Hindlimb muscle (tissue), 1 donor: ENCODE measurements around the gene C13orf46. TPM values are rescaled to one million over a fixed set of nuclear protein-coding genes. Genes with fewer than 3 reads are reported as not detected.
"Not testable (repeated sequence)": the region's sequence is repeated elsewhere in the genome, so short reads cannot be mapped to it uniquely, and the experiment has no call there.

ENCODE experiments used
- DNase-seq: peaks from one replicate; pipeline ENCODE4 v3.0.0-alpha.2; 2013
- polyA plus RNA-seq: library from polyadenylated mRNA; unstranded; fragments of 120-200 nt; gene quantifications from one replicate; pipeline ENCODE4 v1.2.1, GENCODE V29; 2013; ENCODE audit not compliant: insufficient read length

Gene C13orf46
- polyA plus RNA-seq, 1 donor = 0.39 TPM

- no peak for DNase-seq
These were observed 52.1 kb downstream of the C13orf46 start for GRCh38 chr13:113921763-113922162.

- DNase-seq = no peak
These were observed 53.1 kb downstream of the C13orf46 start for GRCh38 chr13:113920606-113921286.

DNA sequence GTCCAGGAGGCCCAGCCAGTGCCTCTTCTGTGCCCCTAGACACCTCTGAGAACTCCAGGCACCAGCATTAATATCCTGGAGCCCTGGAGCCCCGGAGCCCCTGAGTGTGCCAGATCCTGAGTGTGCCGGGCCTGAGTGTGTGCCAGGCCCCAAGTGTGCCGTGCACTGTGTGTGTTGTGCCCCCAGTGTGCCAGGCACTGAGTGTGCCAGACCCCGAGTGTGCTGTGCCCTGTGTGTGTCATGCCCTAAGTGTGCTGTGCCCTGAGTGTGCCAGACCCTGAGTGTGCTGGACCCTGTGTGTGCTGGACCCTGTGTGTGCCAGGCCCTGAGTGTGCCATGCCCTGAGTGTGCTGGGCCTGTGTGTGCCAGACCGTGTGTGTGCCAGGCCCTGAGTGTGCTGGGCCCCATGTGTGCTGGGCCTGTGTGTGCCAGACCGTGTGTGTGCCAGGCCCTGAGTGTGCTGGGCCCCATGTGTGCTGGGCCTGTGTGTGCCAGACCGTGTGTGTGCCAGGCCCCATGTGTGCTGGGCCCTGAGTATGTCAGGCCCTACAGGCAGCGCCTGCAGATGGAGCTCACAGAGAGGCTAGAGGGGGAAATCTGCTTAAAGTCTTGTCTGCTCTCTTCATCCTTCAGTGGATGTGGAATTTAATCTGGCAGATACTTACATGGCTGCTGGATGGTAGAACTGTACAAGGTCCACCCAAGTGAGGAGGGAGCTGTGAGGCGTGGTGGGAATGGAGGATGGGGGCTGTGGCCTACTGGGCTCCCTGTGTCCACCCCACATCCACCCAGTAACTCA lies 53.9 kb downstream of the C13orf46 start:
- DNase-seq = no peak

- no peak for DNase-seq
These were observed 54.7 kb downstream of the C13orf46 start for GRCh38 chr13:113918981-113919701.

- no peak for DNase-seq
These were observed 55.3 kb downstream of the C13orf46 start for GRCh38 chr13:113918580-113918979.

DNA sequence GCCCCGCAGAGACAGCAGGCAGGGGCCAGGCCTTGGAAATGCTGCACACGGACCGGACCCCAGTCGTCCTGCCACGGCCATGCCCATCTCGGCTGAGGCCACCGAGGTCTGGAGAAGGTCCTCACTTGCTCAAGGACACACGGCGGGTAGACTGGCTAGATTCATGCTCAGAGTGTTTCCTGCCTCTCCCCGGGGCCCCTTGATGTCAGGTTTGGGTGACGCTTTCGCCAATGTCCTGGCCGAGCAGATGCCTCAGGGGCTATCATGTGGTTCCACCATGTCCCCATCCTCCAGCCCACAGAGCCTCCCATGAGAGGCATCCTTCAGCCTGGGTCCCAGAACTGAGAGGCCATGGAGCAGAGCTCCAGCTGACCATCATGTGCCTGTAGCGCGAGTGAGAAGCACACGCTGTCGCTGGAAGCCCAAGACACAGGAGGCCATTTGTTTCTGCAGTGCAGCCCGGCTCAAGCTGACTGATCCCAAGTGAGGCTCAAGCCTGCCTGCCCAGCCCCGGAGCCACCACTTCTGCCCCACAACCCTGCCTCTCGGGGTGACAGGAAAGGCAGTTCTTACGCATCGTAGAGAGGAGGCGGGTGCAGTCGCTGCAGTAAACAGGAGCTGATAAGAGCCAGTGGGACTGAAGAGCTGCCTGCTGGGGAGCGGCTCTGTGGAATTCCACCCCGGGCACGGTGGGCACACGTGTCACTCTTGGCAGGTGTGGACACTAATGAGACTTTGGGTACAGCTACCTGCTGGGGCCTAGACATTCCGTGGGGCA lies 56.1 kb downstream of the C13orf46 start:
- no peak for DNase-seq

- DNase-seq = no peak
These were observed 56.8 kb downstream of the C13orf46 start for GRCh38 chr13:113917096-113917495.

GRCh38 chr13:113916330-113916815 lies 57.5 kb downstream of the C13orf46 start:
- DNase-seq = no peak

DNA sequence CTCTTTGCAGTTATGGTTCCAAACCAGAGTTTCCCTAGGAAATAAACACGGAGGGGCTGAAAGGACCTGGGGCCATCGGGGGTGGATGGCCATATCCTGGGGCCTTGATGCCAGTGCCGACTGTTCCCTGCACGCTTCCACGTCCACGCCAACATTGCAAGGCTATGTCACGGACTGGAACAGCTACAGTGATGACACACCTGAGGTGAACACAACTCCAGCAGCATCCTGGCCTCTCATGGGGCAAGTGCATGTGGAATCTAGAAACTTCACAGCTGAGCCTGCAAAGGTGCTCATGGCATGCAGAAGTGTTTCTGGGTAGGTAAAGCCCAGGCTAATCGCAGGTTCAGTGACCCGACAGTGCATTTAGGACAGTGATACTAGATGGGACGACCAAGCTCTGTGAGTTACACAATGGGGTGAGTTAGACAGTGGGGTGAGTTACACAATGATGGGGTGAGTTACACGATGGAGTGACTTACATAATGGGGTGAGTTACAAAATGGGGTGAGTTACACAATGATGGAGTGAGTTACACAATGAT lies 58.0 kb downstream of the C13orf46 start:
- DNase-seq = no peak

- DNase-seq = no peak
These were observed 58.7 kb downstream of the C13orf46 start for GRCh38 chr13:113915012-113915763.

GRCh38 chr13:113914333-113915011 lies 59.4 kb downstream of the C13orf46 start:
- DNase-seq = no peak

DNA sequence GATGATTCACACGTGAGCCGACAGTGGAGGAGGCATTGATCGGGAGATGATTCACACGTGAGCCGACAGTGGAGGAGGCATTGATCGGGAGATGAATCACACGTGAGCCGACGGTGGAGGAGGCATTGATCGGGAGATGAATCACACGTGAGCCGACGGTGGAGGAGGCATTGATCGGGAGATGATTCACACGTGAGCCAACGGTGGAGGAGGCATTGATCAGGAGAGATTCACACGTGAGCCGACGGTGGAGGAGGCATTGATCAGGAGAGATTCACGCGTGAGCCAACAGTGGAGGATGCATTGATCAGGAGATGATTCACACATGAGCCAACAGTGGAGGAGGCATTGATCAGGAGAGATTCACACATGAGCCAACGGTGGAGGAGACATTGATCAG lies 60.0 kb downstream of the C13orf46 start:
- not testable (repeated sequence) for DNase-seq

DNA sequence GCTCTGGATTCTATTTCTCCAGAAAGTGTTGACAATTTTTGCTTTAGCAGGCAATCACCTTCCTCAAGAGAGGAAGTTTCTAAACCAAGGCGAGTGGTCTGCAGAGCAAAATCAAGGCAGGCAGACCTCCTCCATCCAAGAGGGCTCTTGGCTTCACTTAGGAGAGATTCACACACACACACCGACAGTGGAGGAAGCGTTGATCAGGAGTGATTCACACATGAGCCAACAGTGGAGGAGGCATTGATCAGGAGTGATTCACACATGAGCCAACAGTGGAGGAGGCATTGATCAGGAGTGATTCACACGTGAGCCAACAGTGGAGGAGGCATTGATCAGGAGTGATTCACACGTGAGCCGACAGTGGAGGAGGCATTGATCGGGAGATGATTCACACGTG lies 60.5 kb downstream of the C13orf46 start:
- DNase-seq = not testable (repeated sequence)

DNA sequence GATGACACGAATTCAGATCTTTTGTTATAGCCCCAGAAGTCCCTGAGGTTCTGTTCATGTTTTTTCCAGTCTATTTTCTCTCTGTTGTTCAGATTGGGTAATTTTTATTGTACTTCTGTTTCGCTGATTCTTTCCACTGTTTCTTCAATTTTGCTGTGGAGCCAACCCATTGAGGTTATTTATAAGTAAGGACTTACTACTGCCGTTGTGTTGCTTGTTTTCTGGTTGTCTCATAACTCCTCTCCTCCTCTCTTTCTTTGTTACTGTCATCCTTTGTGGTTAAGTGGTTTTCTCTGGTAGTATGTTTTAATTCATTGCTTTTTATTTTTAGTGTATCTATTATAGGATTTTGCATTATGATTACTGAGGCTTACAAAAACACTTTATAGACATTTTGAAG lies 61.3 kb downstream of the C13orf46 start:
- no peak for DNase-seq

- DNase-seq = no peak
These were observed 66.0 kb downstream of the C13orf46 start for GRCh38 chr13:113907635-113908617.

DNA sequence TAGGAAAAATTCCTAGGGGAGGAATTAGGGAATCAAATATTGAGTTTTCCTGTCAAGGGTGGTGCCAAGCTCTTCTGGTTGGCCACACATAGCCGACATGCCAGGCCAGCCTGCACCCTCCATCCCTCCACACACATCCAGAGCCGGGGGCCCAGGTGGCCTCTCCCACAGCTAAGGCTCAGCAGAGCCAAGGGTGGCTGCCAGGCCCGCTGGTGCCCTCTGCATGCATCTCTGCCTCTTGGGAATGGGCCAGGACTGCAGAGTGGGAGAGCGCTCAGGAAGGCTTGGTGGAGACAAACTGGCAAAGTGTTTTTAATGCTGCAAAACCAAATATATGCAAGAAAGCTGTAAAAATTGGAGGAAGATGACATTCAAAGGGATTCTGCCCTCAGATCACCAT lies 67.3 kb downstream of the C13orf46 start:
- DNase-seq = no peak

DNA sequence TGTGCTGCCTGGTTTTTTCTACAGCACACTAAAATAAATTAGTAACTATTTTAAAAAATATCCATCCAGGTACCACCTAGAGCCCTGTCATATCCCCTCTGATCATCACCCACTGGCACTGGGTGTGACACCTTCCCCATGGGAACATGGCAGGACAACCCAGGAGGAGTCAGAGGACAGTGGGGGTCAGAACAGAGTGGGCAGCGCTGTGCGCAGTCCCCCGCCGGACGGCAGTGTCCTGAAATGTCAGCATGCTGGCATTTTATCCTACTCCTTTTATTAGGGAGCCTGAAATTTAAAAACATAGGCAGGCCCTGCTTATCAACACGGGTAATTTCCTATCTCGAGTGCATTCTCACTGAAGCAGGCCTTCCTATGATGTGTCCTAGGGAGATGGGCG lies 67.9 kb downstream of the C13orf46 start:
- DNase-seq = no peak

DNA sequence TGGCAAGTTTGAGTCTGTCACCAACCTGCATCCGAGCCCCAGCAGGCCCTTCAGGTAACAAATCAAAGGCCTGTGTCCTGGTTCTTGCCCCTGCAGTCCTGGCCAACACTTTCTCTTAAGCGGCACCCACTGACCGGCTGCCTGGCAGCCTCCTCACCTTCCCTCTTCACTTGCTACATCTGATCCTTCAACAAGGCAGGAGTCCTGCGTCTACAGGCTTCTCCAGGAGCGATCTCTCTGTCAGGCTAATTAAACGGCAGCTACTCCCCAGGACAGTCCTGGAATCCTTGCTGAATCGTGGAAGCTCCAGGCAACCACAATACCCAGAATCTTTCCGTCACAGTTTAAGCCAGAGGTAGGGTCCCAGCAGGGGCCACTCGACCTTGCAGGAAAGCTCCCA lies 68.9 kb downstream of the C13orf46 start:
- no peak for DNase-seq

- no peak for DNase-seq
These were observed 69.5 kb downstream of the C13orf46 start for GRCh38 chr13:113904411-113904810.
